HEK293 (cell line): ENCODE data around the gene LRRC59.
"Not testable (repeated sequence)": the region's sequence is repeated elsewhere in the genome, so short reads cannot be mapped to it uniquely, and the experiment has no call there.

ENCODE experiments used
- CTCF ChIA-PET: fragments of 350-600 bp; formaldehyde crosslinking; extraction: SDS; loops from one replicate; lab custom pipeline; 2021; ENCODE audit warnings: antibody characterized with exemption; lab: Yijun Ruan, JAX
- POLR2A ChIA-PET: fragments of 300-600 bp; formaldehyde crosslinking; extraction: SDS; loops from one replicate; lab custom pipeline; 2020; ENCODE audit warnings: antibody characterized with exemption, inconsistent platforms; lab: Yijun Ruan, JAX
- H3K27ac ChIP-seq: fragments of 200-500 bp; sonication (Bioruptor generic); 2 replicates; pipeline ENCODE4 v1.5.1; 2014; ENCODE audit warnings: low read depth, low read length, control low read depth, inconsistent platforms; ENCODE audit errors: extremely low read depth
- H3K36me3 ChIP-seq, 2 experiments: fragments of 200-500 bp in 1 of 2; sonication (Bioruptor generic) in 1 of 2; 1 replicate in 1 of 2; 2 replicates in 1 of 2; pipeline ENCODE4 v1.5.1; 2014 to 2017; ENCODE audit warnings: inconsistent platforms in 2 of 2, low read length in 2 of 2; ENCODE audit not compliant: control insufficient read depth in 2 of 2, insufficient read depth in 1 of 2
- H3K4me1 ChIP-seq: fragments of 200-500 bp; sonication (Bioruptor generic); 2 replicates; pipeline ENCODE4 v1.5.1; 2014; ENCODE audit warnings: mild to moderate bottlenecking, low read length, inconsistent platforms; ENCODE audit not compliant: control insufficient read depth, insufficient read depth
- H3K4me3 ChIP-seq: 2 replicates; pipeline ENCODE4 v1.5.1; 2011; ENCODE audit warnings: low read depth, mild to moderate bottlenecking, control low read depth, low read length, moderate library complexity
- H3K9me3 ChIP-seq: fragments of 200-500 bp; sonication (Bioruptor generic); 2 replicates; pipeline ENCODE4 v1.5.1; 2014; ENCODE audit warnings: low read depth, low read length, inconsistent platforms; ENCODE audit not compliant: control insufficient read depth, insufficient read depth
- FEZF1 ChIP-seq: fragments of 450-650 bp; formaldehyde crosslinking; IDR thresholded peaks from 2 replicates; pipeline ENCODE4 v1.5.1; 2016; ENCODE audit warnings: missing biosample characterization, missing genetic modification characterization
- REPIN1 ChIP-seq: fragments of 450-650 bp; formaldehyde crosslinking; IDR thresholded peaks from 2 replicates; pipeline ENCODE4 v1.5.1; 2017; ENCODE audit warnings: missing biosample characterization, missing genetic modification characterization, low read depth
- SP7 ChIP-seq: fragments of 450-650 bp; formaldehyde crosslinking; IDR thresholded peaks from 2 replicates; pipeline ENCODE4 v1.5.1; 2016; ENCODE audit warnings: missing biosample characterization, missing genetic modification characterization
- TCF7L2 ChIP-seq: IDR thresholded peaks from 2 replicates; pipeline ENCODE4 v1.6.1; 2011; ENCODE audit warnings: low read depth, mild to moderate bottlenecking, inconsistent platforms, low read length, moderate library complexity, borderline replicate concordance
- TRIM28 ChIP-seq: IDR thresholded peaks from 2 replicates; pipeline ENCODE4 v1.6.1; 2011; ENCODE audit warnings: low read length, control low read depth, borderline replicate concordance
- ZBTB17 ChIP-seq: fragments of 450-650 bp; formaldehyde crosslinking; IDR thresholded peaks from 2 replicates; pipeline ENCODE4 v1.5.1; 2016; ENCODE audit warnings: missing biosample characterization, missing genetic modification characterization
- ZNF19 ChIP-seq: fragments of 450-650 bp; formaldehyde crosslinking; IDR thresholded peaks from 2 replicates; pipeline ENCODE4; 2016; ENCODE audit warnings: missing biosample characterization, missing genetic modification characterization, low read depth
- ZNF24 ChIP-seq: fragments of 450-650 bp; formaldehyde crosslinking; IDR thresholded peaks from 2 replicates; pipeline ENCODE4 v1.5.1; 2016; ENCODE audit warnings: missing biosample characterization, missing genetic modification characterization
- ZNF302 ChIP-seq: fragments of 450-650 bp; formaldehyde crosslinking; IDR thresholded peaks from 2 replicates; pipeline ENCODE4 v1.5.1; 2016; ENCODE audit warnings: missing biosample characterization, missing genetic modification characterization, low read depth
- ZNF423 ChIP-seq: fragments of 450-650 bp; formaldehyde crosslinking; IDR thresholded peaks from 2 replicates; pipeline ENCODE4 v1.5.1; 2016; ENCODE audit warnings: missing biosample characterization, missing genetic modification characterization
- ZNF596 ChIP-seq: fragments of 450-650 bp; IDR thresholded peaks from 2 replicates; pipeline ENCODE4 v1.5.0; 2018; ENCODE audit warnings: missing biosample characterization, mild to moderate bottlenecking, missing genetic modification characterization, moderate library complexity
- ZNF600 ChIP-seq: fragments of 450-650 bp; formaldehyde crosslinking; IDR thresholded peaks from 2 replicates; pipeline ENCODE4 v1.5.1; 2016; ENCODE audit warnings: missing biosample characterization, missing genetic modification characterization
- ZNF830 ChIP-seq: fragments of 450-650 bp; IDR thresholded peaks from 2 replicates; pipeline ENCODE4 v1.5.0; 2018; ENCODE audit warnings: missing biosample characterization, missing genetic modification characterization, low read depth, mild to moderate bottlenecking, moderate library complexity
- TF ChIP-seq, protein P1 (sequence below): fragments of 450-650 bp; formaldehyde crosslinking; IDR thresholded peaks from 2 replicates; pipeline ENCODE4 v1.5.1; 2017; ENCODE audit warnings: missing biosample characterization, missing genetic modification characterization
- TF ChIP-seq, protein P2 (sequence below): fragments of 450-650 bp; formaldehyde crosslinking; optimal IDR thresholded peaks from 2 replicates; pipeline ENCODE3; 2016; ENCODE audit warnings: missing biosample characterization, mild to moderate bottlenecking, missing genetic modification characterization
- TF ChIP-seq, protein P3 (sequence below): fragments of 450-650 bp; formaldehyde crosslinking; conservative IDR thresholded peaks from 2 replicates; pipeline ENCODE4 v1.5.1; 2016; ENCODE audit warnings: low read depth, missing biosample characterization, missing genetic modification characterization
- TF ChIP-seq, protein P4 (sequence below): fragments of 450-650 bp; formaldehyde crosslinking; IDR thresholded peaks from 2 replicates; pipeline ENCODE4 v1.5.1; 2016; ENCODE audit warnings: missing biosample characterization, missing genetic modification characterization
- TF ChIP-seq, protein P5 (sequence below): fragments of 450-650 bp; formaldehyde crosslinking; IDR thresholded peaks from 2 replicates; pipeline ENCODE4 v1.5.1; 2017; ENCODE audit warnings: missing biosample characterization, missing genetic modification characterization

The LRRC59 gene

DNA sequence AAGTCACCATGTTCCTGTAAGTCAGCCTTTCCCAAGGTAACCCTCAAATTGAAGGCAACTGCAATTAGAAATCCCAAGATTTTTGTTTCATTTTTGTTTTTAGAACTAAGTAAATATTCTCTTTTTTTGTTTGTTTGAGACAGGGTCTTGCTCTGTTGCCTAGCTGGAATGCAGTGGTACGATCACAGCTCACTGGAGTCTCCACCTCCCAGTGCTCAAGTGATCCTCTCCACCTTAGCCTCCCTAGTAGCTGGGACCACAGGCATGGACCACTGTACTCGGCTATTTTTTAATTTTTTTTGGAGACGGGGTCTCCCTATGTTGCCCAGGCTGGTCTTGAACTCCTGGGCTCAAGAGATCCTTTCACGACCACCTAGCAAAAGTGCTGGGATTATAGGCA is 10.6 kb upstream of the LRRC59 start (continued):
- TF ChIP-seq FEZF1 (tag by site-specific recombination) (no peak), TRIM28 (no peak), ZBTB17 (tag by site-specific recombination) (no peak), SP7 (tag by site-specific recombination) (no peak), ZNF600 (no peak), ZNF830 (tag by site-specific recombination) (no peak)
- TF ChIP-seq, protein P1, sequence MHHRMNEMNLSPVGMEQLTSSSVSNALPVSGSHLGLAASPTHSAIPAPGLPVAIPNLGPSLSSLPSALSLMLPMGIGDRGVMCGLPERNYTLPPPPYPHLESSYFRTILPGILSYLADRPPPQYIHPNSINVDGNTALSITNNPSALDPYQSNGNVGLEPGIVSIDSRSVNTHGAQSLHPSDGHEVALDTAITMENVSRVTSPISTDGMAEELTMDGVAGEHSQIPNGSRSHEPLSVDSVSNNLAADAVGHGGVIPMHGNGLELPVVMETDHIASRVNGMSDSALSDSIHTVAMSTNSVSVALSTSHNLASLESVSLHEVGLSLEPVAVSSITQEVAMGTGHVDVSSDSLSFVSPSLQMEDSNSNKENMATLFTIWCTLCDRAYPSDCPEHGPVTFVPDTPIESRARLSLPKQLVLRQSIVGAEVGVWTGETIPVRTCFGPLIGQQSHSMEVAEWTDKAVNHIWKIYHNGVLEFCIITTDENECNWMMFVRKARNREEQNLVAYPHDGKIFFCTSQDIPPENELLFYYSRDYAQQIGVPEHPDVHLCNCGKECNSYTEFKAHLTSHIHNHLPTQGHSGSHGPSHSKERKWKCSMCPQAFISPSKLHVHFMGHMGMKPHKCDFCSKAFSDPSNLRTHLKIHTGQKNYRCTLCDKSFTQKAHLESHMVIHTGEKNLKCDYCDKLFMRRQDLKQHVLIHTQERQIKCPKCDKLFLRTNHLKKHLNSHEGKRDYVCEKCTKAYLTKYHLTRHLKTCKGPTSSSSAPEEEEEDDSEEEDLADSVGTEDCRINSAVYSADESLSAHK: no peak

DNA sequence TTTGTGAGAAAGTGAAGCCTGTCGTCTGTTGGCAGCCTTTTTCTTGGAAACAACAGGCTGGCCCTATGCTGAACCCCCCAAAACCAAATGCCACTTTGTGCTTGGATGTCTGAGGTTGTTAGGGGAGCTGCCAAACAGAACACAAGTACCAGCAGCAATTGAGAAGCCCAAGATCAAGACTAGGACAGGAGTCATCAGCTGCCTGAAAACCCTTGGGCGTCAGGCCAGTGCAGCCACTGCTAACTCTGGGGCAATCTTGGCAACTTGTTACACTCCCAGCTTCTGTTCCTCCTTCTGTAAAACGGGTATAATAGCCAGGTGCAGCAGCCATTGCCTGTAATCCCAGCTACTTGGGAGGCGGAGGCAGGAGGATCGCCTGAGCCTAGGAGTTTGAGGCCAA is 9.3 kb upstream of the LRRC59 start:
- Histone ChIP-seq H3K4me1 (no peaks in the 10 kb centered on the region), H3K36me3 (no peaks in the 10 kb centered on the region), H3K4me3 (no peak overlapping the region), H3K27ac (no peak overlapping the region), H3K9me3 (no peaks in the 10 kb centered on the region)
- ChIA-PET POLR2A (interaction anchor here (1.1 kb wide), 1 partner anchor 9 kb away, joined by 4 read pairs; the partner anchor contains the start of gene LRRC59), CTCF (interaction anchor here (3.4 kb wide), 1 partner anchor 9 kb away, joined by 39 read pairs; the partner anchor contains the start of gene LRRC59)
- TF ChIP-seq, protein P2, sequence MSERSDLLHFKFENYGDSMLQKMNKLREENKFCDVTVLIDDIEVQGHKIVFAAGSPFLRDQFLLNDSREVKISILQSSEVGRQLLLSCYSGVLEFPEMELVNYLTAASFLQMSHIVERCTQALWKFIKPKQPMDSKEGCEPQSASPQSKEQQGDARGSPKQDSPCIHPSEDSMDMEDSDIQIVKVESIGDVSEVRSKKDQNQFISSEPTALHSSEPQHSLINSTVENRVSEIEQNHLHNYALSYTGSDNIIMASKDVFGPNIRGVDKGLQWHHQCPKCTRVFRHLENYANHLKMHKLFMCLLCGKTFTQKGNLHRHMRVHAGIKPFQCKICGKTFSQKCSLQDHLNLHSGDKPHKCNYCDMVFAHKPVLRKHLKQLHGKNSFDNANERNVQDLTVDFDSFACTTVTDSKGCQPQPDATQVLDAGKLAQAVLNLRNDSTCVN (tag by site-specific recombination): no peak
- TF ChIP-seq ZNF19 (tag by site-specific recombination) (no peak), ZNF24 (tag by site-specific recombination) (no peak), ZNF423 (tag by site-specific recombination) (no peak), REPIN1 (no peak), TCF7L2 (no peak), ZNF596 (no peak), ZNF302 (tag by site-specific recombination) (no peak)
- TF ChIP-seq, protein P3, sequence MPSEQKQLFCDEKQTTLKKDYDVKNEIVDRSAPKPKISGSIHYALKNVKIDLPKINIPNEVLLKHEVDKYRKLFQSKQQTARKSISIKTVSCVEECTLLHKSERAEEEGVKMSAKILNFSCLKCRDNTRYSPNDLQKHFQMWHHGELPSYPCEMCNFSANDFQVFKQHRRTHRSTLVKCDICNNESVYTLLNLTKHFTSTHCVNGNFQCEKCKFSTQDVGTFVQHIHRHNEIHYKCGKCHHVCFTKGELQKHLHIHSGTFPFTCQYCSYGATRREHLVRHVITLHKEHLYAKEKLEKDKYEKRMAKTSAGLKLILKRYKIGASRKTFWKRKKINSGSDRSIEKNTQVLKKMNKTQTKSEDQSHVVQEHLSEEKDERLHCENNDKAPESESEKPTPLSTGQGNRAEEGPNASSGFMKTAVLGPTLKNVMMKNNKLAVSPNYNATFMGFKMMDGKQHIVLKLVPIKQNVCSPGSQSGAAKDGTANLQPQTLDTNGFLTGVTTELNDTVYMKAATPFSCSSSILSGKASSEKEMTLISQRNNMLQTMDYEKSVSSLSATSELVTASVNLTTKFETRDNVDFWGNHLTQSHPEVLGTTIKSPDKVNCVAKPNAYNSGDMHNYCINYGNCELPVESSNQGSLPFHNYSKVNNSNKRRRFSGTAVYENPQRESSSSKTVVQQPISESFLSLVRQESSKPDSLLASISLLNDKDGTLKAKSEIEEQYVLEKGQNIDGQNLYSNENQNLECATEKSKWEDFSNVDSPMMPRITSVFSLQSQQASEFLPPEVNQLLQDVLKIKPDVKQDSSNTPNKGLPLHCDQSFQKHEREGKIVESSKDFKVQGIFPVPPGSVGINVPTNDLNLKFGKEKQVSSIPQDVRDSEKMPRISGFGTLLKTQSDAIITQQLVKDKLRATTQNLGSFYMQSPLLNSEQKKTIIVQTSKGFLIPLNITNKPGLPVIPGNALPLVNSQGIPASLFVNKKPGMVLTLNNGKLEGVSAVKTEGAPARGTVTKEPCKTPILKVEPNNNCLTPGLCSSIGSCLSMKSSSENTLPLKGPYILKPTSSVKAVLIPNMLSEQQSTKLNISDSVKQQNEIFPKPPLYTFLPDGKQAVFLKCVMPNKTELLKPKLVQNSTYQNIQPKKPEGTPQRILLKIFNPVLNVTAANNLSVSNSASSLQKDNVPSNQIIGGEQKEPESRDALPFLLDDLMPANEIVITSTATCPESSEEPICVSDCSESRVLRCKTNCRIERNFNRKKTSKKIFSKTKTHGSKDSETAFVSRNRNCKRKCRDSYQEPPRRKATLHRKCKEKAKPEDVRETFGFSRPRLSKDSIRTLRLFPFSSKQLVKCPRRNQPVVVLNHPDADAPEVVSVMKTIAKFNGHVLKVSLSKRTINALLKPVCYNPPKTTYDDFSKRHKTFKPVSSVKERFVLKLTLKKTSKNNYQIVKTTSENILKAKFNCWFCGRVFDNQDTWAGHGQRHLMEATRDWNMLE (tag by site-specific recombination): no peak
- TF ChIP-seq, protein P4, sequence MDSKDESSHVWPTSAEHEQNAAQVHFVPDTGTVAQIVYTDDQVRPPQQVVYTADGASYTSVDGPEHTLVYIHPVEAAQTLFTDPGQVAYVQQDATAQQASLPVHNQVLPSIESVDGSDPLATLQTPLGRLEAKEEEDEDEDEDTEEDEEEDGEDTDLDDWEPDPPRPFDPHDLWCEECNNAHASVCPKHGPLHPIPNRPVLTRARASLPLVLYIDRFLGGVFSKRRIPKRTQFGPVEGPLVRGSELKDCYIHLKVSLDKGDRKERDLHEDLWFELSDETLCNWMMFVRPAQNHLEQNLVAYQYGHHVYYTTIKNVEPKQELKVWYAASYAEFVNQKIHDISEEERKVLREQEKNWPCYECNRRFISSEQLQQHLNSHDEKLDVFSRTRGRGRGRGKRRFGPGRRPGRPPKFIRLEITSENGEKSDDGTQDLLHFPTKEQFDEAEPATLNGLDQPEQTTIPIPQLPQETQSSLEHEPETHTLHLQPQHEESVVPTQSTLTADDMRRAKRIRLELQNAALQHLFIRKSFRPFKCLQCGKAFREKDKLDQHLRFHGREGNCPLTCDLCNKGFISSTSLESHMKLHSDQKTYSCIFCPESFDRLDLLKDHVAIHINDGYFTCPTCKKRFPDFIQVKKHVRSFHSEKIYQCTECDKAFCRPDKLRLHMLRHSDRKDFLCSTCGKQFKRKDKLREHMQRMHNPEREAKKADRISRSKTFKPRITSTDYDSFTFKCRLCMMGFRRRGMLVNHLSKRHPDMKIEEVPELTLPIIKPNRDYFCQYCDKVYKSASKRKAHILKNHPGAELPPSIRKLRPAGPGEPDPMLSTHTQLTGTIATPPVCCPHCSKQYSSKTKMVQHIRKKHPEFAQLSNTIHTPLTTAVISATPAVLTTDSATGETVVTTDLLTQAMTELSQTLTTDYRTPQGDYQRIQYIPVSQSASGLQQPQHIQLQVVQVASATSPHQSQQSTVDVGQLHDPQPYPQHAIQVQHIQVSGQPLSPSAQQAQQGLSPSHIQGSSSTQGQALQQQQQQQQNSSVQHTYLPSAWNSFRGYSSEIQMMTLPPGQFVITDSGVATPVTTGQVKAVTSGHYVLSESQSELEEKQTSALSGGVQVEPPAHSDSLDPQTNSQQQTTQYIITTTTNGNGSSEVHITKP (tag by site-specific recombination): no peak
- TF ChIP-seq, protein P5, sequence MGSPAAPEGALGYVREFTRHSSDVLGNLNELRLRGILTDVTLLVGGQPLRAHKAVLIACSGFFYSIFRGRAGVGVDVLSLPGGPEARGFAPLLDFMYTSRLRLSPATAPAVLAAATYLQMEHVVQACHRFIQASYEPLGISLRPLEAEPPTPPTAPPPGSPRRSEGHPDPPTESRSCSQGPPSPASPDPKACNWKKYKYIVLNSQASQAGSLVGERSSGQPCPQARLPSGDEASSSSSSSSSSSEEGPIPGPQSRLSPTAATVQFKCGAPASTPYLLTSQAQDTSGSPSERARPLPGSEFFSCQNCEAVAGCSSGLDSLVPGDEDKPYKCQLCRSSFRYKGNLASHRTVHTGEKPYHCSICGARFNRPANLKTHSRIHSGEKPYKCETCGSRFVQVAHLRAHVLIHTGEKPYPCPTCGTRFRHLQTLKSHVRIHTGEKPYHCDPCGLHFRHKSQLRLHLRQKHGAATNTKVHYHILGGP (tag by site-specific recombination): no peak

DNA sequence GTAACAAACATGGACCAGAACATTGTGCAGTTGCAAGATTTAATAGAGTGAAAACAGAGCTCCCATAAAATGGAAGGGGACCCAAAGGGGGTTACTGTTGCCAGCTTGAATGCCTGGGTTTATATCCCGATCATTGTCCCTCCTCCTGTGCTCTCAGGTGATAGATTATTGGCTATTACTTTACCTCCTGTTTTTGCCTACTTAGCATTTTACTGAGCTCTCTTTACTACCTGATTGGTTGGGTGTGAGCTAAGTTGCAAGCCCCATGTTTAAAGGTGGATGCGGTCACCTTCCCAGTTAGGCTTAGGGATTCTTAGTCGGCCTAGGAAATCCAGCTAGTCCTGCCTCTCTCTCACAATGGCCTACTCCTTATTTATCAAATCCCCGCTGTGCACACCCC is 8.0 kb upstream of the LRRC59 start:
- not testable (repeated sequence) for H3K4me1 ChIP-seq, H3K27ac ChIP-seq, H3K9me3 ChIP-seq, H3K4me3 ChIP-seq, H3K36me3 ChIP-seq
- POLR2A ChIA-PET: interaction anchor here (0.9 kb wide), 1 partner anchor 16 kb away, joined by 3 read pairs; no protein-coding TSS in a partner anchor
- CTCF ChIA-PET: interaction anchor here (0.6 to 3.4 kb wide), 5 partner anchors 8 to 43 kb away, joined by 3 to 39 read pairs (median 3); partner anchors contain the start of gene LRRC59
